Left hindlimb (tissue), 1 donor: ENCODE measurements around the gene PDS5A.
A peak's percentile ranks its signal among the peaks of the same experiment; 100 is the strongest.
"Not testable (repeated sequence)": the region's sequence is repeated elsewhere in the genome, so short reads cannot be mapped to it uniquely, and the experiment has no call there.

ENCODE experiments used
- DNase-seq: peaks from one replicate; pipeline ENCODE4 v3.0.0-alpha.2; 2018

Gene PDS5A

GRCh38 chr4:39977489-39978377, at the start of gene PDS5A:
Gene PDS5A (minus strand): TSS chr4:39977911. CDS start chr4:39976577, 1,334 bp downstream.
- peak; percentile 91 for DNase-seq

- DNase-seq = not testable (repeated sequence)
Measured at GRCh38 chr4:40024049-40024448, 46.3 kb upstream of the PDS5A start.

- not testable (repeated sequence) for DNase-seq
Measured at GRCh38 chr4:40021116-40021515, 43.4 kb upstream of the PDS5A start.

GRCh38 chr4:40020221-40020620, 42.5 kb upstream of the PDS5A start:
- DNase-seq = no peak

GRCh38 chr4:40016007-40016406, 38.3 kb upstream of the PDS5A start:
- no peak for DNase-seq

GRCh38 chr4:40003986-40004385, 26.3 kb upstream of the PDS5A start:
- no peak for DNase-seq

GRCh38 chr4:40000711-40001110, 23.0 kb upstream of the PDS5A start:
- DNase-seq = no peak

GRCh38 chr4:39998659-39999345, 21.1 kb upstream of the PDS5A start:
- DNase-seq = no peak

GRCh38 chr4:39996811-39997210, 19.1 kb upstream of the PDS5A start:
- no peak for DNase-seq

GRCh38 chr4:39994406-39994805, 16.7 kb upstream of the PDS5A start:
- DNase-seq = no peak

- not testable (repeated sequence) for DNase-seq
Measured at GRCh38 chr4:39989381-39989780, 11.7 kb upstream of the PDS5A start.

- DNase-seq = no peak
Measured at GRCh38 chr4:39987485-39987884, 9.8 kb upstream of the PDS5A start.

- no peak for DNase-seq
Measured at GRCh38 chr4:39978904-39979303, 1.2 kb upstream of the PDS5A start.

GRCh38 chr4:39978378-39978775, 666 bp upstream of the PDS5A start:
- no peak for DNase-seq

- DNase-seq = peak; percentile 62
Measured at GRCh38 chr4:39976945-39977488, 694 bp downstream of the PDS5A start.

GRCh38 chr4:39976141-39976944, 1.4 kb downstream of the PDS5A start:
- DNase-seq = peak; percentile 81

GRCh38 chr4:39975488-39976089, 2.1 kb downstream of the PDS5A start:
- no peak for DNase-seq

- DNase-seq = not testable (repeated sequence)
Measured at GRCh38 chr4:39973052-39973451, 4.7 kb downstream of the PDS5A start.

- no peak for DNase-seq
Measured at GRCh38 chr4:39970671-39971640, 6.8 kb downstream of the PDS5A start.

- no peak for DNase-seq
Measured at GRCh38 chr4:39963656-39964055, 14.1 kb downstream of the PDS5A start.

GRCh38 chr4:39961311-39961877, 16.3 kb downstream of the PDS5A start:
- DNase-seq = no peak
